ENCODE results near the gene FGB.

The FGB gene

GRCh38 chr4:154527308-154527707, 35.5 kb upstream of the FGB start:
- no peak for TF ChIP-seq CTCF (IDR thresholded peaks at IDR 0.05; ENCODE audit: insufficient read depth, low read length, missing control alignments)
- ChIA-PET POLR2A (no interaction called here), CTCF (no interaction called here)
- H3K4me3 ChIP-seq (ENCODE audit: low read depth, low read length), result no peak overlapping the region
- DNase-seq (ENCODE audit: low read depth, low spot score), result no peak

GRCh38 chr4:154528869-154529268, 33.9 kb upstream of the FGB start:
- ChIA-PET CTCF (no interaction called here), POLR2A (no interaction called here)
- H3K4me3 ChIP-seq (ENCODE audit: low read depth, low read length), result no peak overlapping the region
- DNase-seq (ENCODE audit: low read depth, low spot score), result no peak
- TF ChIP-seq CTCF (IDR thresholded peaks at IDR 0.05; ENCODE audit: insufficient read depth, low read length, missing control alignments), result no peak

- TF ChIP-seq CTCF (IDR thresholded peaks at IDR 0.05; ENCODE audit: insufficient read depth, low read length, missing control alignments), result no peak
These were observed 32.9 kb upstream of the FGB start for GRCh38 chr4:154529728-154530519.

GRCh38 chr4:154534296-154534695, 28.5 kb upstream of the FGB start:
- POLR2A ChIA-PET, result no interaction called here
- CTCF ChIA-PET, result interaction anchor here (0.9 kb wide), 1 partner anchor 16 kb away, joined by 3 read pairs; the partner anchor contains the start of gene PLRG1

More at GRCh38 chr4:154529728-154530519, 32.9 kb upstream of the FGB start:
- DNase-seq (ENCODE audit: low read depth, low spot score), result no peak
- ChIA-PET CTCF (interaction anchor here (0.7 to 1.5 kb wide), 3 partner anchors 23 to 131 kb away, joined by 3 to 6 read pairs (median 3); no protein-coding TSS in a partner anchor), POLR2A (no interaction called here)
- no peak overlapping the region for H3K4me3 ChIP-seq (ENCODE audit: low read depth, low read length)

GRCh38 chr4:154542271-154542879, 20.4 kb upstream of the FGB start:
- no peak for DNase-seq (ENCODE audit: low read depth, low spot score)
- ChIA-PET POLR2A (no interaction called here), CTCF (no interaction called here)
- no peak for TF ChIP-seq CTCF (IDR thresholded peaks at IDR 0.05; ENCODE audit: insufficient read depth, low read length, missing control alignments)
- no peak overlapping the region for H3K4me3 ChIP-seq (ENCODE audit: low read depth, low read length)

More at GRCh38 chr4:154534296-154534695, 28.5 kb upstream of the FGB start:
- no peak for DNase-seq (ENCODE audit: low read depth, low spot score)
- no peak for TF ChIP-seq CTCF (IDR thresholded peaks at IDR 0.05; ENCODE audit: insufficient read depth, low read length, missing control alignments)
- H3K4me3 ChIP-seq (ENCODE audit: low read depth, low read length), result no peak overlapping the region

GRCh38 chr4:154545689-154546088, 17.1 kb upstream of the FGB start:
- POLR2A ChIA-PET, result no interaction called here
- no peak for DNase-seq (ENCODE audit: low read depth, low spot score)
- CTCF ChIA-PET, result interaction anchor here (2.1 kb wide), 1 partner anchor 9 kb away, joined by 5 read pairs; no protein-coding TSS in a partner anchor
- TF ChIP-seq CTCF (IDR thresholded peaks at IDR 0.05; ENCODE audit: insufficient read depth, low read length, missing control alignments), result no peak
- H3K4me3 ChIP-seq (ENCODE audit: low read depth, low read length), result no peak overlapping the region
